HG02870 (cell line): ENCODE data around the gene TAS1R2.
"Not testable (repeated sequence)": the region's sequence is repeated elsewhere in the genome, so short reads cannot be mapped to it uniquely, and the experiment has no call there.

Source experiments
- ATAC-seq: cut with Tn5 transposase; IDR thresholded peaks from one replicate; pipeline ENCODE4 v1.9.1; 2021; ENCODE audit warnings: mild to moderate bottlenecking, moderate library complexity; ENCODE audit not compliant: unreplicated experiment

Gene TAS1R2

DNA sequence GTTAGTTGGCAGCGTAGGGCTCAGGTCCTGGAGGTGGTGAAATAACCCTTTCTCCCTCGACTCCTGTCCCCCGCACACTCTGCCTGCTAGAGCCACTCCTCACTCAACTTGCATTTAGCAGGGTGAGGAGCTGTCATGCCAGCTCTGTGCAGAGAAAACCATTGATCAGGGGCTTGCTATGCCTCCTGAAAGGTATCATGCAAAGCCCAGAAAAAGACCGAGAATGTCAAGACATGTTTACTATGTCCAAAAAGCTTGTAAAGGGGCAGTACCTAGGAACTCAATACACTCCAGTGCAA is 24.9 kb upstream of the TAS1R2 start:
- no peak for ATAC-seq

DNA sequence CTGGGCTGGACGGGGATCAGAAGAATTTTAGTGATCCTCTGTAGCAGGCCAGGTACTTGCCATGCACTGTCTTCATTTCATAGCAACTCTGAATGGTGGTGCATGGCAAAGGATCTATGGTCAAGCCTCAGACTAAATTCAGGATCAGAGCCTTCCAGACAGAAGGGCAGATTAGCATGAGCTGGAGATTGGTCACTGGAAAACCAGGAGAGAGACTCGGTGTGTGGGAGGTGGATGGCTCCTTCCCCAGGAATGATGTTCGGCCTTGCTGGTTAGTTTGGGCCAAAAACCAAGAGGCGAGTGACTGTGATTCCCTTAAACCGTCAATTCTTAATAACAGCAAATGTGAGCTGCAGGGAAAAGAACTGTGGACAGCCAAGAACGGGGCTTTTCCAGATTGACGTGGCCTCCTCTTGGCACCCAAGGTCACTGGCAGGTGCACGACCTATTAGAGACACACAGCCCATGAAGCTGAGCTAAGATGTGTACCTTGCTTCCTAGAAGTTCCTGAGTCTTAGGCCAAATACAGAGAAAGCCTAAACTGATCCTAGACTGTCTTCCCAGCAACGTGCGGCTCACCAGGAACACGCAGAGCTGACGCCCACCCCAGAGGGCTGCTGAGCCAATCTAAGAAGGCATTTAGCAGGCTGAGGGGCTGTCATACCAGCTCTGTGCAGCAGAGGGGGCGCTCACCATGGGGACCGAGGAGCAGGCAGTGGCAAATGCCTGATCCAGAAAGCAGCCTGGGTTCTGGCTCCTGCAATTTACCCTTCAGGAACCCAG is 24.4 kb upstream of the TAS1R2 start:
- ATAC-seq: no peak

GRCh38 chr1:18883079-18883478 is 23.6 kb upstream of the TAS1R2 start:
- no peak for ATAC-seq

DNA sequence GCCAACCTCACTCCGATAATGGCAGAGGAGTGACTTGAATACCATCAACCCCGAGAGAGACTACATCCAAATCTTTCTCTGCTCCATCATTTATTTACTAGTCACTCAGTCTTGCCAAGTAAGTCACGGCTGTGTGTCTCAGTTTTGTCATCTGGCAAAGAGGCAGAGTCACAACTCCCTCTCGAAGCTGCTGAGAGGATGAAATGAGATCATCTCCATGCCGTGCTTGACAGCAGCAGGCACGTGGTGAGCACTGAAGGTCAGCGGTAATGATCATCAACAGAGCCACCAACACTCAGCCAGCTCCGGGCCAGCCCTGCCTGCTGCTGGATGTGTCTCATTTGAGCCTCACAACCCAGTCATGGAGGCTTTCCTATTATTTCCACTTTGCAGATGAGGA is 23.0 kb upstream of the TAS1R2 start:
- no peak for ATAC-seq

GRCh38 chr1:18881642-18882431 is 22.4 kb upstream of the TAS1R2 start:
- ATAC-seq: no peak

GRCh38 chr1:18881164-18881563 is 21.7 kb upstream of the TAS1R2 start:
- ATAC-seq: no peak

DNA sequence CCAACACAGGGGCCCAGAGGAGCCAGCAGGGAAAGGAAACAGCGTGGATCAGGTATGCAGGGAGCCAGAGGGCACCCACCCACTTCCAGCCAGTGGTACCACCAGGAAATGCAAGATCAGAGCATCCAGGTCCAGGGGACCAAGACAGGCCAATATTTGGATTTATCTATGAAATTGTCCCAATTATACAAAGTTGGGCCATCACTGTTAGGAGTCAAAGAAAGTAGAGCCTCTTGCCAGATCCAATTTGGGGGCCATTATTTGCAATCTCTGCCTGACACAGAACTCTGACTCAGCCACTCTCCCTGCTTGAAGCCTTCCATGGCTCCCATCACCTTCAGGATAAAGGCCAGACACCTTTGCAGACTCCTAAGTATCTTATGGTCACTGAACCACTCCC is 21.1 kb upstream of the TAS1R2 start:
- ATAC-seq: no peak

- no peak for ATAC-seq
These were observed 20.4 kb upstream of the TAS1R2 start for GRCh38 chr1:18879791-18880309.

DNA sequence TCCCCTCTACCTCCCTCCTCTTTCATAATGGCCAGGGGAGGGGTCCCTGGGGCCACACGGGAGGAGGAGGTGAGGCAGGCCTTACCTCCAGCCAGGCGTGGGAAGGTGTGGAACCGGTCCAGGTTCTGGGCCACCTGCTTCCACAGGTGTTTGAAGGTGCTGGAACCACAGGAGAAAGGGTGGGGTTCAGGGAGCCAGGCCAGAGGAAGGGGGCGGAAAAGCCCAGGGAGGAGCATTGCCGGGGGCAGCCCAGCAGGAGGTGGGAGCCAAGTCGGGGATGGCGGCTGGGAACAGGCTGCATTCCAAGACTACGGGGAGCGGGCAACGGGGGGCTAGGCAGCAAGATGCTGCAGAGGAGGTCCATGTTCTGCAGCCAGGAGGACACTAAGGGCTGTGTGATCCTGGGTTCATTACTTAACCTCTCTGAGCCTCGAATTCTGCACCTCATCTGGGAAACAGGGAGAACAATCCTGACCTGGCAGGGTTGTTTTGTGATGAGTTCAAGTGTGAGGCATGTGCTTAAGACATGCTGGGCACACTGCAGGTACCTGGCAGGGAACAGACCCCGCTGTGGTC is 19.8 kb upstream of the TAS1R2 start:
- ATAC-seq: no peak

GRCh38 chr1:18878538-18879214 is 19.2 kb upstream of the TAS1R2 start:
- ATAC-seq: no peak

DNA sequence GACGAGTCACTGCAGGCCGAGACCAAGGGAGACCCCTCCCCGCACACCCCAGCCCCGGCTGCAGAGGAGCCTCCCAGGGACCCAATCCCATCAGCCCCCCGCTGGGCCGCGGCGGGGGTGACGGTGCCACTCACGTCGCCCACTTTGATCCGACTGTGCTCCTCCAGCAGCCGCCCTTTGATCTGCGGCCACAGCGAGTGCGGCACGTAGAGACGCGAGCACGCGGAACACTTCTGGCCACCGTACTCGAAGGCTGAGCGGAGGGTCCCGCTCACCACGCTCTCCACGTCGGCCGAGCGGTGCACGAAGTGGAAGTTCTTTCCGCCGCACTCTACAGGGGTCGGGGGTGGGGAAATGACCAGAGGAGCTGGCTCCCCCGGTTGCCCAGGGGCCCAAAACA is 17.8 kb upstream of the TAS1R2 start:
- no peak for ATAC-seq

GRCh38 chr1:18876210-18876609 is 16.8 kb upstream of the TAS1R2 start:
- no peak for ATAC-seq

GRCh38 chr1:18875796-18876128 is 16.3 kb upstream of the TAS1R2 start:
- no peak for ATAC-seq

GRCh38 chr1:18875107-18875795 is 15.8 kb upstream of the TAS1R2 start:
- ATAC-seq: no peak

DNA sequence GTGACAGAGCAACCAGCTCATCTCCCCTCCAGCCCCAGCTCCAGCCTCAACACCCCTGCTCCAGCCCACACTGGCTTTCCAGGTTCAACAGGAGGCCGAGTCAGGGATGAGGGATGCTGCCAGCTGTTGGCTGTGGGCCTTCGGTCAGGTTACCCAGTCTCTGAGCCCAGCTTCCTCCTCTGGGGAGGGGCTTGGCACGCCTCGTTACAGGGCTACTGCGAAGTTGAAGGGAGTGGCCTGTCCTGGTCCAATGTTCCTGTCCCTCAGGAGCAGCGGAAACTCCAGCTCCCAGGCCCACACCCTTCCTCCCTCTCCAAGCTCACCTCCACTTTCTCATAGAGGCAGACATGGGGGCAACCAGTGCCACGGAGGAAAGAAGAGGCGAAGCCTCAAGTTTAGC is 15.1 kb upstream of the TAS1R2 start:
- ATAC-seq: no peak

GRCh38 chr1:18874036-18874435 is 14.6 kb upstream of the TAS1R2 start:
- ATAC-seq: no peak

DNA sequence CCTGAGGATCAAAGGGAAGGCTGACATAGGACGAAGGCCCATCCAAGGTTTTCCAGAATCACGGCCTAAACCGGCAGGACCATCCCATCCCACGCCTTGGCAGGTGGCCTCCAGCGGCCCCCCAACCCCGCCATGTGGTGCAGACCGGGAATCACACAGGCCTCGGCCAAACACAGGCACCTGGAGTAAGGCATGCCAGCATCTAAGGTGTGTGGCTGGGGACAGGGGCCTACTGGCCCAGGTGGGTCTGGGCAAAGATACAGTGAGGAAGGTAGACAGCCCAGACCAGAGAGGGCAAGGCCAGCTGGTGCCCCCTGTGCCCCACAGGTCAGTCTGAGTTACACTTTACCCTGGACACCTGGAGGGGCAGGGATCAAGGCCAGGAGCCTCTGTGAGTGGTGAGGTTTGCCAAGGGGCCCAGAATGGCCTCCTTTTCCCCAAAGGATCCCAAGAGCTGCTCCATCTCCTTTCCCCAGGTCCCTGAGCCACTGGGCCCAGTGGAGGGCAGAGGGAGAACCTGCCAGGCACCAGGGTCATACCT is 12.7 kb upstream of the TAS1R2 start:
- ATAC-seq: no peak

DNA sequence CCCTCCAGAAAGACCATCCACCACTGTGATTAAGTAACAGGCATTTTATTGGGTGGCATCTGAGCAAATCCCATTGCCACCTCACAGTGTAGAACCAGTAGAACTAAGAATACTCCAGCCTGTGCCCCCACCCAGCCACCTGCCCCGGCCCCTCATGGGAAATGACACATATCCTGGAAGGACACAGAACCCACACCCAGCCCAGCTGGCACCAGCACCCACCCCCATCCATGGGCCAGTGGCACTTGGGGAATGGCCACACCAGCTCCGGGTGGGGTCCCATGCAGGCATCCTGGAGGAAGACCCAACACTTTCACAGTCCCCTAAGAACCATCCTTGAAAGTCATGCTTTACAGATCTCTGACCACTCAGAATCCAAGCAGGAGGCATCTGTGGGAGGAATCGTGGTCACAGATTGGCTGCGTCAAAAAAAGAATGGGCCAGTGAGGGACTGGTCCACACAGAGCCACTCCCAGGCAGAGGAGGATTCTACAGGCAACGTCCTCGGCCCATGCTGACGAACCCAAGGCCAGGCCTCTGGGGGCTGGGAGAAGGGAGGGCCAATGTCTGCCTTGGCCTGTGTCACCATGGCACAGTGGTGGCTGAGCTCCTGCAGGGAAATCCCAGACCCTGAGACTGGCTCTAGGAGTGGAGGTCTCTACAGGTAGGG is 12.1 kb upstream of the TAS1R2 start:
- ATAC-seq: no peak

DNA sequence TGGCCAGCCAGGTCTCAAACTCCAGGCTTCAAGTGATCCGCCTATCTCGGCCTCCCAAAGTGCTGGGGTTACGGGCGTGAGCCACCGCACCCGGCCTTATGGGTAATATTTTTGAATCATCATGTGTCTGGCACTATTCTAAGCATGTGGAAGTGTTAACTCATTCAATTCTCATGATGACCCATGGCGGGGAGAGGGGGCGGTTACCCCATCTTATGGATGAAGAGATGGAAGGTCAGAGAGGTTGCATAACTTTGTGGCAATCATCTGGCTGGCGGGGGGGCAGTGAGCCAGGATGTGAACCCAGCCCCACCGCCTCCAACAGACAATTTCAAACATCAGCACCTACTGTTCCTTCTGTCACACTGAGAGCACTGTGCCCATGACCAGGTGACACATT is 11.5 kb upstream of the TAS1R2 start:
- no peak for ATAC-seq

DNA sequence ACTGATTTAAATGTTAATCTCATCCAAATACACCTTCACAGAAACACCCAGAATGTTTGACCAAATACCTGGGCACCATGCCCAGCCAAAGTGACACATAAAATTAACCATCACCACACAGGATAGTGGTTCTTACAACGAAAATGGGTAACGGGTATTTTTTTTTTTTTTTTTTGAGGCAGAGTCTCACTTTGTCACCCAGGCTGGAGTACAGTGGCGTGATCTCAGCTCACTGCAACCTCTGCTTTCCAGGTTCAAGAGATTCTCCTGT is 11.1 kb upstream of the TAS1R2 start:
- not testable (repeated sequence) for ATAC-seq
